SK-N-SH treated with all-trans-retinoic acid at 6 μM for 48 hours (cell line): ENCODE results near the gene CST1.
A peak's percentile ranks its signal among the peaks of the same experiment; 100 is the strongest.
"Not testable (repeated sequence)": the region's sequence is repeated elsewhere in the genome, so short reads cannot be mapped to it uniquely, and the experiment has no call there.

Experiments
- ATAC-seq: fragments of 200-7000 bp; cut with Tn5 transposase; 3 replicates; pipeline ENCODE4 v1.9.1; 2020; ENCODE audit warnings: mild to moderate bottlenecking, moderate library complexity
- BACH2 ChIP-seq: fragments of 250-450 bp; sonication (Bioruptor Pico); IDR thresholded peaks from 2 replicates; pipeline ENCODE4 v1.9.0; 2021; ENCODE audit warnings: mild to moderate bottlenecking, borderline replicate concordance
- CREB5 ChIP-seq: fragments of 250-450 bp; sonication (Bioruptor Pico); IDR thresholded peaks from 2 replicates; pipeline ENCODE4 v1.5.1; 2020; ENCODE audit warnings: low read depth, mild to moderate bottlenecking, moderate library complexity
- GLIS3 ChIP-seq: fragments of 250-450 bp; sonication (Bioruptor Pico); IDR thresholded peaks from 2 replicates; pipeline ENCODE4 v1.5.0; 2020; ENCODE audit warnings: mild to moderate bottlenecking, moderate library complexity
- PATZ1 ChIP-seq: fragments of 250-450 bp; sonication (Bioruptor Pico); IDR thresholded peaks from 2 replicates; pipeline ENCODE4 v1.8.0; 2020; ENCODE audit warnings: mild to moderate bottlenecking, moderate library complexity, borderline replicate concordance
- PPARA ChIP-seq: fragments of 250-450 bp; sonication (Bioruptor Pico); IDR thresholded peaks from 2 replicates; pipeline ENCODE4 v1.5.0; 2020; ENCODE audit warnings: mild to moderate bottlenecking, borderline replicate concordance
- SNAI2 ChIP-seq: fragments of 250-450 bp; sonication (Bioruptor Pico); IDR thresholded peaks from 2 replicates; pipeline ENCODE4 v1.5.0; 2020; ENCODE audit warnings: mild to moderate bottlenecking, moderate library complexity
- TCF4 ChIP-seq: fragments of 250-450 bp; sonication (Bioruptor Pico); IDR thresholded peaks from 2 replicates; pipeline ENCODE4 v1.8.0; 2021; ENCODE audit warnings: mild to moderate bottlenecking, moderate library complexity, borderline replicate concordance
- TOX ChIP-seq: fragments of 250-450 bp; sonication (Bioruptor Pico); IDR thresholded peaks from 2 replicates; pipeline ENCODE4 v1.8.0; 2021; ENCODE audit warnings: mild to moderate bottlenecking, moderate library complexity, borderline replicate concordance
- TSHZ2 ChIP-seq: fragments of 250-450 bp; sonication (Bioruptor Pico); IDR thresholded peaks from 2 replicates; pipeline ENCODE4 v1.5.0; 2020; ENCODE audit warnings: mild to moderate bottlenecking, moderate library complexity
- ZC3H10 ChIP-seq: fragments of 250-450 bp; sonication (Bioruptor Pico); IDR thresholded peaks from 2 replicates; pipeline ENCODE4 v1.5.1; 2021; ENCODE audit warnings: mild to moderate bottlenecking, moderate library complexity
- ZFP3 ChIP-seq: fragments of 250-450 bp; sonication (Bioruptor Pico); IDR thresholded peaks from 2 replicates; pipeline ENCODE4 v1.5.0; 2020; ENCODE audit warnings: mild to moderate bottlenecking, moderate library complexity
- ZNF565 ChIP-seq: fragments of 450-650 bp; formaldehyde crosslinking; conservative IDR thresholded peaks from 2 replicates; pipeline ENCODE4 v1.5.0; 2020; ENCODE audit warnings: low read depth, mild to moderate bottlenecking, moderate library complexity
- ZNF70 ChIP-seq: fragments of 450-650 bp; formaldehyde crosslinking; IDR thresholded peaks from 2 replicates; pipeline ENCODE4 v1.5.0; 2020; ENCODE audit warnings: mild to moderate bottlenecking, moderate library complexity
- TF ChIP-seq, protein P1 (sequence below): fragments of 250-450 bp; sonication (Bioruptor Pico); IDR thresholded peaks from 2 replicates; pipeline ENCODE4 v1.8.0; 2021; ENCODE audit warnings: low read depth, mild to moderate bottlenecking, moderate library complexity, borderline replicate concordance

CST1 gene

DNA sequence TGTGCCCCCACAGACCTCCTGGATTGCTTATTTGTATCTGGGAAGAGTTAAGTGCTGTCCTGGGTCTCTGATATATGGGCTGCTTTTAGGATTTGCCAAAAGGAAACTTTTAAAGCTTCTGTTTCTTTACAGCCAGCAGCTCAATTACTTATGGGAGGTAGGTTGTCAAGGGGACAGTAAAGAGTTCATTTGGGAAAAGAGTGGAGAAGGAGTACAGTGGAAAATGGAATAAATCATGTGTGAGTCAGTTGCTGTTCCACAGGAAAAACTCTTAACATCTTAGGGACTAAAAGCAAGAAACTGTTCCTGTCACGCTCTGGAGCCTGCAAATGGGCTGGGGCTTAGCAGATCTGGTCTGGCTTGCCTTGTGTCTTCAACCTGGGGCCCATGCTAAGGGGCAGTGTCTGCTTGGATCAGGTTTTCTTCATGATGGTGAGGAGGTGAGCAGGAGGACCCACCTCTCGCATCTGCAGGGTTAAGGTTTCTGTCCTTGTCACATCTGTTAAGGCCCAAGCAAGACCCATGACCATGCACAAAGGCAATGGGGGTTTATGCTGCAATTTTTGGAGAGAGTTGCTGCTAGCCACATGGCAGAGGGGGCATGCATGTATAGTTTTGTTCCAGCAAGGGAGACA is 8.7 kb upstream of the CST1 start:
- TF ChIP-seq ZC3H10 (CRISPR knock-in tag) (no peak), ZNF70 (CRISPR knock-in tag) (no peak), TSHZ2 (no peak), ZNF565 (CRISPR knock-in tag) (no peak), GLIS3 (CRISPR knock-in tag) (no peak), TOX (CRISPR knock-in tag) (no peak), SNAI2 (no peak), PPARA (CRISPR knock-in tag) (no peak), CREB5 (CRISPR knock-in tag) (no peak), PATZ1 (no peak), ZFP3 (no peak), BACH2 (CRISPR knock-in tag) (no peak)
- TF ChIP-seq, protein P1, sequence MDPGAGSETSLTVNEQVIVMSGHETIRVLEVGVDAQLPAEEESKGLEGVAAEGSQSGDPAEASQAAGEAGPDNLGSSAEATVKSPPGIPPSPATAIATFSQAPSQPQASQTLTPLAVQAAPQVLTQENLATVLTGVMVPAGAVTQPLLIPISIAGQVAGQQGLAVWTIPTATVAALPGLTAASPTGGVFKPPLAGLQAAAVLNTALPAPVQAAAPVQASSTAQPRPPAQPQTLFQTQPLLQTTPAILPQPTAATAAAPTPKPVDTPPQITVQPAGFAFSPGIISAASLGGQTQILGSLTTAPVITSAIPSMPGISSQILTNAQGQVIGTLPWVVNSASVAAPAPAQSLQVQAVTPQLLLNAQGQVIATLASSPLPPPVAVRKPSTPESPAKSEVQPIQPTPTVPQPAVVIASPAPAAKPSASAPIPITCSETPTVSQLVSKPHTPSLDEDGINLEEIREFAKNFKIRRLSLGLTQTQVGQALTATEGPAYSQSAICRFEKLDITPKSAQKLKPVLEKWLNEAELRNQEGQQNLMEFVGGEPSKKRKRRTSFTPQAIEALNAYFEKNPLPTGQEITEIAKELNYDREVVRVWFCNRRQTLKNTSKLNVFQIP (CRISPR knock-in tag), result no peak

DNA sequence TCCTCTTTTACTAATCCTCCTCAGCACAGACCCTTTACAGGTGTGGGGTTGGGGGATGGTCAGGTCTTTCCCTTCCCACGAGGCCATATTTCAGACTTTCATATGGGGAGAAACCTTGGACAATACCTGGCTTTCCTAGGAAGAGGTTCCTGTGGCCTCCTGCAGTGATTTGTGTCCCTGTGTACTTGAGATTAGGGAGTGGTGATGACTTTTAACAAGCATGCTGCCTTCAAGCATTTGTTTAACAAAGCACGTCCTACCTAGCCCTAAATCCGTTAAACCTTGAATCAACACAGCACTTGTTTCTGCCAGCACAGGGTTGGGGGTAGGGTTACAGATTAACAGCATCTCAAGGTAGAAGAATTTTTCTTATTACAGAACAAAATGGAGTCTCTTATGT is 6.1 kb upstream of the CST1 start:
- ATAC-seq, result not testable (repeated sequence)

More for the DNA sequence above, 8.7 kb upstream of the CST1 start:
- no peak for ATAC-seq

GRCh38 chr20:23755131-23755611 is 4.4 kb upstream of the CST1 start:
- peak; percentile 89 for ATAC-seq

GRCh38 chr20:23754731-23755130 is 4.0 kb upstream of the CST1 start:
- ATAC-seq, result peak; percentile 34; the same call in 2 of the 3 replicates

More at GRCh38 chr20:23754731-23755130, 4.0 kb upstream of the CST1 start:
- TF ChIP-seq PATZ1 (no peak), TCF4 (CRISPR knock-in tag) (no peak), ZNF565 (CRISPR knock-in tag) (no peak), ZNF70 (CRISPR knock-in tag) (no peak)
